ENCODE measurements around the gene GARIN5A.

GARIN5A gene

DNA sequence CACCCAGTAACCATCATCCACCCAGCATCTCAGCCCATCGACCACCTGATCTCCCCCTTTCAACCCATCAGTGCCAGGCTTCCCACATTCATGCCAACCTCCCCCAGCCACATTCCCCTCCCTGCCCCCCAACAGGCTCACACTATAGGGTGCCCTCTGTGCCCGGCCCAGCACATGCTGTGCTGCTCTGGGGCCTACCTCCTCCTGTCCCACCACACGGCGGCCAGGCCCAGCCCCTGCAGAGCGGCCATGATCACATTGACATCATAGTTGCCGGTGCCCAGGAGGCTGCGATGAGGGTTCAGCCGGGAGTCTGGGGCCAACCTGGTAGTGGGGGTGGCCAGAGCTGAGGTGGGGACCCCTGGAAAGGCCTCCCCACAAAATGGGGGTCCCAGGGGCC, 30.7 kb upstream of the GARIN5A start:
- DNase-seq = no peak

GRCh38 chr19:50506700-50507099, 30.1 kb upstream of the GARIN5A start:
- no peak for DNase-seq

GRCh38 chr19:50505856-50506611, 29.4 kb upstream of the GARIN5A start:
- DNase-seq = no peak

- DNase-seq = no peak
Observed at GRCh38 chr19:50501568-50502475, 25.2 kb upstream of the GARIN5A start.

DNA sequence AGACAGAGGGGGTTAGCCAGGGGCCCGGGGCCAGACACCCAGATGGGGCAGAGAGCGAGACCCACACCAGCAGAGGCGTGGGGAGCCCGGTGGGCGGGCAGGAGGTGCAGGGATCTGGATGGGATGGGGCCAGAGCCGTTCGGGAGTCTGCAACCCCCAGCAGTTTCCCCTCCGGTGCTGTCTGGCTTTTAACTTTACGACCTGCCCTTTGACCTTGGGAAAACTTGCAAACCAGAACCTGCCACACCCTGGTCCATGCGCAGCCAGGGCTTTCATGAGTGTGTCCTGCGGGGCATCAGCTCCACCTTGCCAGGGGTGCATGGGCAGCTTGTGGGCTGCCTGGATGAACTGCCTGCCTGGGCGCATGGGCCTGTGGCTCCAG, 24.5 kb upstream of the GARIN5A start:
- DNase-seq = no peak

- DNase-seq = no peak
Observed at GRCh38 chr19:50500753-50501151, 24.1 kb upstream of the GARIN5A start.

GRCh38 chr19:50500060-50500752, 23.6 kb upstream of the GARIN5A start:
- DNase-seq = no peak

DNA sequence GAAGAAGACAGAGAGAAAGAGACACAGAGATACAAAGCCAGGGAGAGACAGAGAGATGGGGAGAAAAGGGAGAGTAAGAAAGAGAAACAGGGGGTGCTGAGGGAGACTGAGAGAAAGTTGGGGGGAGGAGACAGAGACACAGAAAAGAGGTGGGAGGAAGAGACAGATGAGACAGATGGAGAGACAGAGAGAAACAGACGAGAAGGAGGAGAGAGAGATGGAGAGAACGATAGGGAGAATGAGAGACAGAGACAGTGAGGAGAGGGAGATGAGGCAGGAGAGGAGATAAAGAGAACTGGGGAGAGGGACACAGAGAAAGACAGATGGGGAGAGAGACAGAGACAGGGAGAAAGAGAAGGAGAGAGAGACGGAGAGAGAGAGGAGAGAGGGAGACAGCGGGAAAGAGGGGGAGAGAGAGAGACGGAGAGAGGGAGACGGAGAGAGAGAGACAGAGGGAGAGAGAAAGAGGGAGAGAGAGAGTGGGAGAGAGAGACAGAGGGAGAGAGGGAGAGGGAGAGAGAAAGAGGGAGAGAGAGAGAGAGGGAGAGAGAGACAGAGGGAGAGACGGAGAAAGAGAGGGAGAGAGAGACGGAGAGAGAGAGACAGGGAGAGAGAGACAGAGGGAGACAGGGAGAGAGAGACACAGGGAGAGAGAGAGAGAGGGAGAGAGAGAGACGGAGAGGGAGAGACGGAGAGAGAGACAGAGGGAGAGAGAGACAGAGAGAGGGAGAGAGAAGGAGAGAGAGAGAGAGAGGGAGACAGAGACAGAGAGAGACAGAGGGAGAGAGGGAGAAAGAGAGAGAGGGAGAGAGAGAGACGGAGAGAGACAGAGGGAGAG, 21.8 kb upstream of the GARIN5A start:
- no peak for DNase-seq

- DNase-seq = no peak
Observed at GRCh38 chr19:50497022-50497405, 20.4 kb upstream of the GARIN5A start.

DNA sequence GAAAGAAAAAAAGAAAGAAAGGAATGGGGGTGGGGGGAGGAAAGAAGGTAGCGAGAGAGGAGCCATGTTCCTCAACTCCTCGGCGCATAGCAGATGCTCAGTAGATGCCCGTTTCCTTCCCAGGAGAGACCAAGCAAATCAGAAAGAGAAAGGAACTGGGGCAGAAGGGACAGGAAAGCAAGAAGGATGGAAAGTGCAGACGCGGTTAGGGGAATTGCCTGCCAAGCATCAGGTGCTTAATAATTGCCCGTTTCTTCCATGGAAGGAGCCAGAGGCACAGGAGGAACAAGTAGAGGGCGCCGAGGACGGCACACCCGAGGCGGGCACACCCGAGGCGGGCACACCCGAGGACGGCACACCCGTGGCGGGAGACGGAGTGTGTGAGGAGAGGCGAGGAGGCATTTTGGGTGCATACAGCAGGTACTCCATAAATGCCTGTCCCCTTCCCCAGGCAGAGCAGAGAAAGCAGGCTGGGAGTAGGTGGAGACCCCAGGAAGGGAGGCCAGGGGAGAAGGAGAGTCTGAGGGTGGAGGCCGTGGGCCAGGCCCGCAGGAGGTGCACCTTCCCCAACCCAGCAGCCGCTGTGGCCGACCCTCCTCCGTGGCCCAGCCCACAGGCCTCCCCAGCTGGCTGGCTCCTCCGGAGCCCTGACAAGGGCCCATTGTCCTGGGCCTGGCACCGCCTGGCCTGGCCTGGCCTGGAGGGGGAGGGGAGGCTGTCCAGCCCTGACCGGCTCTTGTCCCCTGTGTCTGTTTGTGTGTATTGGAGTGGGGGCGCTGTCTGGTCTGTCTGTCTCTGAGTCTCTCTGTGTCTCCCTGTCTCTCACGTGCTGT, 19.8 kb upstream of the GARIN5A start:
- no peak for DNase-seq

GRCh38 chr19:50495020-50495531, 18.4 kb upstream of the GARIN5A start:
- no peak for DNase-seq

GRCh38 chr19:50494186-50495019, 17.8 kb upstream of the GARIN5A start:
- no peak for DNase-seq

DNA sequence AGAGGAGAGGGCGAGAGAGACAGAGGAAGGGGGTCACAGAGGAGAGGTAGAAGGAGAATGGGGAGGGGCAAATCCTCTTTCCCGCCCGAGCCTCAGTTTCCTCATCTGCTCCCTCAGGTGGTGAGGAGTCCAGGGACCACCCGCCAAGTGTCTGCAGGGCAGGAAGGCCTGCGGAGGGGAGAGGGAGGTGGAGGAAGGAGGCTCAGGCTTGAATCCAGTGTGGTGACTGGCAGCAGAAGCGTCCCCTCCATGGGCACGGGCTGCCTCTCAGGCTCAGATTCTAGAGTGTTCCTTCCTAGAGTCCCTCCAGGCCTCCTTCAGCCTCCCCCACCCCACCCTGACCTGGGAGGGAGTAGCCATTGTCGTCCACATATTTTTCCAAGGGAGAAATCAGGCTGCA, 16.5 kb upstream of the GARIN5A start:
- DNase-seq = no peak

GRCh38 chr19:50492303-50493052, 15.8 kb upstream of the GARIN5A start:
- DNase-seq = no peak

DNA sequence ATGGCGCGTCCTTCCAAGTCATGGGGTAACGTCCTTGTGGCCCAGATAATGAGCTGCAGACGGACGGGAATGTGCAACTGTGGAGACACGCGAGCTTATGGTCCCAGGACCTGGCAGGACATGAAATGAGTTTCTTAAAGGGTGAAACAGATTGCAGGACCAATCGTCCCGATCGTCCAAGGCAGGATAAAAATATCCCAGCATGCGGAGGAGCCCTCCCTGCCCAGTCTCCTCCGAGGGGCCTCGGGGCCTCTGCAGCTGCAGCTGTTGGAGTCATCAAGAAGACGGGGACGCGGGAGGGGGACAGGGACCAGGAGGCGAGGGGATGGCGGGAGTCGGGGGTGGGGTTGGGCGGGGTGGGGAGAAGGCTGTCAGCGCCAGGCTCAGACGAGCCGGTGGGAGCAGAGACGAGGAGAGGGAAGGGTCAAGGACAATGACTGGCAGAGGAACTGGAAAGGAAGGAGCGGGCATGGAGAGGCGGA, 14.4 kb upstream of the GARIN5A start:
- DNase-seq = no peak

DNA sequence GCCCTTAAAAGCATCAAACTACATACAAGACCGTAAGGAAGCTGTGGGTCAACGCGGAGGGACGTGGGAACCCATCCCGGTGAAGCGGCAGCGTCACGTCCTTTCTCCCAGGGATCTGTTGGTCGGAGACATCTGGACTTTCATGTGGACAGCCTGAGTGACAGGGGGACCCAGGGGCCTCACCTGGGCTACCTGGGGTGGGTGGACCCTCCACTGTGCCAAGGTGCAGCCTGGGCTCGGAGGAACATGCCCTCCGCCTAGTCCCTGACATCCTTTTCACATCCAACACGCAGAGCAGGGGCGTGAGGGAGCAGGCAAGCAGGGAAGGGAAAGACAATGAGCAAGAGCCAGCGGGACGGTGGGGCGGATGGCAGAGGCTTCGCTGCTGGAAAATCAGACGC, 13.8 kb upstream of the GARIN5A start:
- no peak for DNase-seq

GRCh38 chr19:50489461-50490011, 12.9 kb upstream of the GARIN5A start:
- no peak for DNase-seq

- no peak for DNase-seq
Observed at GRCh38 chr19:50488389-50489194, 11.9 kb upstream of the GARIN5A start.

Data from NCI-H1417 treated with DMSO at 0.1 percent for 48 hours (cell line).